ENCODE data around the gene PRKCA.
"Not testable (repeated sequence)": the region's sequence is repeated elsewhere in the genome, so short reads cannot be mapped to it uniquely, and the experiment has no call there.

PRKCA gene

GRCh38 chr17:66701462-66701861 lies 399.0 kb downstream of the PRKCA start:
- no peak for DNase-seq (ENCODE audit: low read depth in 1 of 2, low spot score in 1 of 2)

GRCh38 chr17:66702106-66702936 lies 399.9 kb downstream of the PRKCA start:
- DNase-seq (ENCODE audit: low read depth in 1 of 2, low spot score in 1 of 2): no peak

- no peak for DNase-seq (ENCODE audit: low read depth in 1 of 2, low spot score in 1 of 2)
Observed at GRCh38 chr17:66704858-66705520, 402.6 kb downstream of the PRKCA start.

GRCh38 chr17:66706851-66707450 lies 404.5 kb downstream of the PRKCA start:
- DNase-seq (ENCODE audit: low read depth in 1 of 2, low spot score in 1 of 2): no peak

- no peak for DNase-seq (ENCODE audit: low read depth in 1 of 2, low spot score in 1 of 2)
Observed at GRCh38 chr17:66711401-66711800, 409.0 kb downstream of the PRKCA start.

- no peak for DNase-seq (ENCODE audit: low read depth in 1 of 2, low spot score in 1 of 2)
Observed at GRCh38 chr17:66711881-66712321, 409.5 kb downstream of the PRKCA start.

- DNase-seq (ENCODE audit: low read depth in 1 of 2, low spot score in 1 of 2): no peak
Observed at GRCh38 chr17:66712453-66712852, 410.0 kb downstream of the PRKCA start.

GRCh38 chr17:66713021-66713532 lies 410.7 kb downstream of the PRKCA start:
- DNase-seq (ENCODE audit: low read depth in 1 of 2, low spot score in 1 of 2): not testable (repeated sequence)

GRCh38 chr17:66713533-66714042 lies 411.2 kb downstream of the PRKCA start:
- no peak for DNase-seq (ENCODE audit: low read depth in 1 of 2, low spot score in 1 of 2)

- no peak for DNase-seq (ENCODE audit: low read depth in 1 of 2, low spot score in 1 of 2)
Observed at GRCh38 chr17:66714046-66715023, 411.9 kb downstream of the PRKCA start.

- DNase-seq (ENCODE audit: low read depth in 1 of 2, low spot score in 1 of 2): no peak
Observed at GRCh38 chr17:66715076-66715675, 412.8 kb downstream of the PRKCA start.

- no peak for DNase-seq (ENCODE audit: low read depth in 1 of 2, low spot score in 1 of 2)
Observed at GRCh38 chr17:66715745-66716156, 413.3 kb downstream of the PRKCA start.

GRCh38 chr17:66716236-66717026 lies 414.0 kb downstream of the PRKCA start:
- DNase-seq (ENCODE audit: low read depth in 1 of 2, low spot score in 1 of 2): no peak

- no peak for DNase-seq (ENCODE audit: low read depth in 1 of 2, low spot score in 1 of 2)
Observed at GRCh38 chr17:66717641-66718058, 415.2 kb downstream of the PRKCA start.

GRCh38 chr17:66720027-66720426 lies 417.6 kb downstream of the PRKCA start:
- no peak for DNase-seq (ENCODE audit: low read depth in 1 of 2, low spot score in 1 of 2)

GRCh38 chr17:66720567-66720966 lies 418.2 kb downstream of the PRKCA start:
- no peak for DNase-seq (ENCODE audit: low read depth in 1 of 2, low spot score in 1 of 2)

- DNase-seq (ENCODE audit: low read depth in 1 of 2, low spot score in 1 of 2): no peak
Observed at GRCh38 chr17:66722341-66722740, 419.9 kb downstream of the PRKCA start.

- no peak for DNase-seq (ENCODE audit: low read depth in 1 of 2, low spot score in 1 of 2)
Observed at GRCh38 chr17:66724581-66725341, 422.3 kb downstream of the PRKCA start.

Data from stimulated activated CD4-positive, alpha-beta T cell treated with anti-CD3 and anti-CD28 coated beads, Interleukin-15, amount 100 ng/mL, for 1 hour (primary cell).